ENCODE data around the gene PGAM2. TPM values are rescaled to one million over a fixed set of nuclear protein-coding genes. Genes with fewer than 3 reads are reported as not detected.

The PGAM2 gene
- total and polyA plus RNA-seq, 2 experiments from 2014 or later: 2.9 to 7.8 TPM

- ATAC-seq: no peak
- H3K36me3 ChIP-seq (ENCODE audit: insufficient read depth): no peaks in the 10 kb centered on the region; the same call in 1 of the 2 replicates
- H3K4me1 Mint-ChIP-seq: no peaks in the 10 kb centered on the region
Measured at GRCh38 chr7:44057849-44058758, 7.3 kb downstream of the PGAM2 start.

GRCh38 chr7:44057181-44057848 lies 8.1 kb downstream of the PGAM2 start:
- H3K9me3 Mint-ChIP-seq: no peaks in the 10 kb centered on the region
- no peaks in the 10 kb centered on the region for H3K4me1 Mint-ChIP-seq
- Histone ChIP-seq H3K4me1 (ENCODE audit: insufficient read depth) (no peaks in the 10 kb centered on the region), H3K4me3 (no peak overlapping the region), H3K4me2 (no peak overlapping the region), H3K27me3 (ENCODE audit: insufficient read depth) (no peaks in the 10 kb centered on the region), H4K20me1 (replicated peaks; ENCODE audit: insufficient read depth) (peaks cover 5% of the 10 kb centered on the region), H3K36me3 (ENCODE audit: insufficient read depth) (no peaks in the 10 kb centered on the region; the same call in 1 of the 2 replicates), H3K9me2 (ENCODE audit: insufficient read depth) (no peaks in the 10 kb centered on the region), H2AFZ (no peak overlapping the region), H3K27ac (ENCODE audit: low read depth) (no peak overlapping the region), H3K79me2 (replicated peaks; ENCODE audit: insufficient read depth) (no peaks in the 10 kb centered on the region), H3F3A (replicated peaks; ENCODE audit: low read depth) (no peaks in the 10 kb centered on the region)
- no peak for DNase-seq (ENCODE audit: low spot score)
- H3K4me3 Mint-ChIP-seq: no peak overlapping the region
- no peaks in the 10 kb centered on the region for H3K27me3 Mint-ChIP-seq (ENCODE audit: insufficient read depth, low read depth, poor library complexity)
- no peak for ATAC-seq
- no peak overlapping the region for H3K27ac Mint-ChIP-seq
- H3K36me3 Mint-ChIP-seq (ENCODE audit: low read depth): peaks cover 57% of the 10 kb centered on the region
- TF ChIP-seq REST (IDR thresholded peaks at IDR 0.05; ENCODE audit: unreplicated experiment): no peak
- TF ChIP-seq STAT1 (IDR thresholded peaks at IDR 0.05; ENCODE audit: unreplicated experiment): no peak
- TF ChIP-seq CTCF (conservative IDR thresholded peaks at IDR 0.05; ENCODE audit: low read depth in 2 of 2): no peak
- no peak for TF ChIP-seq CREB1 (CRISPR knock-in tag; IDR thresholded peaks at IDR 0.05; ENCODE audit: low read depth)
- no peak for TF ChIP-seq ZNF331 (CRISPR knock-in tag; IDR thresholded peaks at IDR 0.05; ENCODE audit: low read depth)
- no peak for TF ChIP-seq ZNF114 (CRISPR knock-in tag; IDR thresholded peaks at IDR 0.05)
- no peak for TF ChIP-seq POLR2AphosphoS5 (IDR thresholded peaks at IDR 0.05; ENCODE audit: low read depth)
- TF ChIP-seq NANOG (IDR thresholded peaks at IDR 0.05; ENCODE audit: borderline replicate concordance): no peak

More at GRCh38 chr7:44057849-44058758, 7.3 kb downstream of the PGAM2 start:
- Histone ChIP-seq H2AFZ (no peak overlapping the region), H3K27me3 (ENCODE audit: insufficient read depth) (no peaks in the 10 kb centered on the region), H4K20me1 (replicated peaks; ENCODE audit: insufficient read depth) (peaks cover 5% of the 10 kb centered on the region), H3K4me2 (no peak overlapping the region), H3K4me1 (ENCODE audit: insufficient read depth) (no peaks in the 10 kb centered on the region; the same call in 1 of the 2 replicates), H3K4me3 (no peak overlapping the region), H3F3A (replicated peaks; ENCODE audit: low read depth) (no peaks in the 10 kb centered on the region), H3K9me2 (ENCODE audit: insufficient read depth) (no peaks in the 10 kb centered on the region), H3K27ac (ENCODE audit: low read depth) (no peak overlapping the region), H3K79me2 (replicated peaks; ENCODE audit: insufficient read depth) (no peaks in the 10 kb centered on the region)
- Mint-ChIP-seq H3K27me3 (ENCODE audit: insufficient read depth, low read depth, poor library complexity) (no peaks in the 10 kb centered on the region), H3K36me3 (ENCODE audit: low read depth) (peaks cover 54% of the 10 kb centered on the region), H3K4me3 (no peak overlapping the region), H3K9me3 (no peaks in the 10 kb centered on the region), H3K27ac (no peak overlapping the region)
- no peak for DNase-seq (ENCODE audit: low spot score)
- TF ChIP-seq STAT1 (IDR thresholded peaks at IDR 0.05; ENCODE audit: unreplicated experiment) (no peak), REST (IDR thresholded peaks at IDR 0.05; ENCODE audit: unreplicated experiment) (no peak), ZNF114 (CRISPR knock-in tag; IDR thresholded peaks at IDR 0.05) (no peak)
